H1 (cell line): Measurements from ENCODE around the gene KIAA0040.

Source experiments
- BRCA1 ChIP-seq: IDR thresholded peaks from 2 replicates; pipeline ENCODE4 v1.6.1; 2012; ENCODE audit warnings: low read depth, low read length, improper control_type of control experiment
- CBX5 ChIP-seq: fragments of 300-800, 300-1000 bp; sonication (generic); IDR thresholded peaks from 2 replicates; pipeline ENCODE4 v1.7.1; 2016; ENCODE audit warnings: antibody characterized with exemption, low read length, low read depth
- CEBPB ChIP-seq: IDR thresholded peaks from 2 replicates; pipeline ENCODE4 v1.6.1; 2012; ENCODE audit warnings: low read depth, low read length
- PHF8 ChIP-seq: fragments of 200-600 bp; sonication (generic); conservative IDR thresholded peaks from 2 replicates; pipeline ENCODE4 v1.7.1; 2012; ENCODE audit warnings: low read depth, mild to moderate bottlenecking, inconsistent platforms, low read length, moderate library complexity
- POLR2A ChIP-seq, 2 experiments: IDR thresholded peaks; 1 replicate in 1 of 2; 2 replicates in 1 of 2; pipeline ENCODE4 v1.6.1; 2011; ENCODE audit warnings: low read depth in 2 of 2, low read length in 2 of 2, mild to moderate bottlenecking in 2 of 2; ENCODE audit errors: control extremely low read depth in 1 of 2
- POLR2AphosphoS5 ChIP-seq: IDR thresholded peaks from 2 replicates; pipeline ENCODE4 v1.6.1; 2011; ENCODE audit warnings: low read depth, low read length
- RAD21 ChIP-seq, 2 experiments: IDR thresholded peaks in 1 of 2; conservative IDR thresholded peaks in 1 of 2; 2 replicates each; pipeline ENCODE4 v1.6.1; 2011; ENCODE audit warnings: low read depth in 2 of 2, low read length in 2 of 2, improper control_type of control experiment in 1 of 2, inconsistent platforms in 1 of 2, mild to moderate bottlenecking in 1 of 2, moderate library complexity in 1 of 2
- SP1 ChIP-seq: IDR thresholded peaks from 2 replicates; pipeline ENCODE4 v1.6.1; 2011; ENCODE audit warnings: low read depth, low read length
- SUZ12 ChIP-seq: fragments of 200-600 bp; sonication (generic); IDR thresholded peaks from 2 replicates; pipeline ENCODE4 v1.6.1; 2012; ENCODE audit warnings: mild to moderate bottlenecking, inconsistent platforms, low read length, moderate library complexity, mixed read lengths
- TEAD4 ChIP-seq: IDR thresholded peaks from 2 replicates; pipeline ENCODE4 v1.6.1; 2012; ENCODE audit warnings: low read depth, low read length, inconsistent platforms, mixed read lengths
- TF ChIP-seq, protein P1 (sequence below), 3 experiments: IDR thresholded peaks; 1 replicate in 2 of 3; 2 replicates in 1 of 3; pipeline versions ENCODE4 v1.5.1 to v1.6.1; 2011; ENCODE audit warnings: low read length in 3 of 3, mild to moderate bottlenecking in 3 of 3, inconsistent platforms in 2 of 3, low read depth in 1 of 3, moderate library complexity in 1 of 3; ENCODE audit not compliant: insufficient read depth in 1 of 3; ENCODE audit errors: control extremely low read depth in 1 of 3
- TF ChIP-seq, protein P2 (sequence below): IDR thresholded peaks from 2 replicates; pipeline ENCODE4 v1.6.1; 2012; ENCODE audit warnings: low read length, inconsistent platforms

DNA sequence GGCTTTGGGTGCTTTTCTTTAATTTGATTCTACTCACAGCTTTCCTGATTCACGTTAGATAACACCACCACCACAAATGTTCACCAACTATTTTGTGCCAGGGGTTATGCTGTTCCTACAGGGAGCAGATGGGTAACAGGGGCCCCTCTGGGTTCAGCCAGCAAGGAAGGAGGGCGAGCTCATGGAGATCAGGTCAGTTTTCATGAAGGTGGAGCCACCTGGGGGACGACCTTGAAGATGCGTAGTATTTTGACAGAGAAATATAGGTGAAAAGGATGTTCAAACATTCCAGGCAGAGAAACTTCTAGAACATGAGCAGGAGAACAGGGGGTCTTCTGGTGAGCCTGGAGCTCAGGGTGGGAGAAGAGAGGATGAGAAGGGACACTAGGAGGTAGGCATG lies 28.9 kb downstream of the KIAA0040 start:
- TF ChIP-seq, protein P1, sequence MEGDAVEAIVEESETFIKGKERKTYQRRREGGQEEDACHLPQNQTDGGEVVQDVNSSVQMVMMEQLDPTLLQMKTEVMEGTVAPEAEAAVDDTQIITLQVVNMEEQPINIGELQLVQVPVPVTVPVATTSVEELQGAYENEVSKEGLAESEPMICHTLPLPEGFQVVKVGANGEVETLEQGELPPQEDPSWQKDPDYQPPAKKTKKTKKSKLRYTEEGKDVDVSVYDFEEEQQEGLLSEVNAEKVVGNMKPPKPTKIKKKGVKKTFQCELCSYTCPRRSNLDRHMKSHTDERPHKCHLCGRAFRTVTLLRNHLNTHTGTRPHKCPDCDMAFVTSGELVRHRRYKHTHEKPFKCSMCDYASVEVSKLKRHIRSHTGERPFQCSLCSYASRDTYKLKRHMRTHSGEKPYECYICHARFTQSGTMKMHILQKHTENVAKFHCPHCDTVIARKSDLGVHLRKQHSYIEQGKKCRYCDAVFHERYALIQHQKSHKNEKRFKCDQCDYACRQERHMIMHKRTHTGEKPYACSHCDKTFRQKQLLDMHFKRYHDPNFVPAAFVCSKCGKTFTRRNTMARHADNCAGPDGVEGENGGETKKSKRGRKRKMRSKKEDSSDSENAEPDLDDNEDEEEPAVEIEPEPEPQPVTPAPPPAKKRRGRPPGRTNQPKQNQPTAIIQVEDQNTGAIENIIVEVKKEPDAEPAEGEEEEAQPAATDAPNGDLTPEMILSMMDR (IDR thresholded peaks at IDR 0.05; ENCODE audit: control extremely low read depth in 1 of 3, insufficient read depth in 1 of 3, low read depth in 1 of 3, low read length in 3 of 3) = peak in 2 of 3 experiments; percentile 27 to 45; a peak in 2 of 4 replicates
- no peak for TF ChIP-seq POLR2AphosphoS5
- TF ChIP-seq TEAD4 = no peak
- TF ChIP-seq CEBPB = no peak
- no peak for TF ChIP-seq PHF8
- TF ChIP-seq SP1 = no peak
- TF ChIP-seq RAD21 (IDR thresholded peaks at IDR 0.05 in 1 of 2, conservative IDR thresholded peaks at IDR 0.05 in 1 of 2; ENCODE audit: low read depth in 2 of 2, low read length in 2 of 2) = peak; percentile 22 to 38; a peak in 2 of 4 replicates
- TF ChIP-seq, protein P2, sequence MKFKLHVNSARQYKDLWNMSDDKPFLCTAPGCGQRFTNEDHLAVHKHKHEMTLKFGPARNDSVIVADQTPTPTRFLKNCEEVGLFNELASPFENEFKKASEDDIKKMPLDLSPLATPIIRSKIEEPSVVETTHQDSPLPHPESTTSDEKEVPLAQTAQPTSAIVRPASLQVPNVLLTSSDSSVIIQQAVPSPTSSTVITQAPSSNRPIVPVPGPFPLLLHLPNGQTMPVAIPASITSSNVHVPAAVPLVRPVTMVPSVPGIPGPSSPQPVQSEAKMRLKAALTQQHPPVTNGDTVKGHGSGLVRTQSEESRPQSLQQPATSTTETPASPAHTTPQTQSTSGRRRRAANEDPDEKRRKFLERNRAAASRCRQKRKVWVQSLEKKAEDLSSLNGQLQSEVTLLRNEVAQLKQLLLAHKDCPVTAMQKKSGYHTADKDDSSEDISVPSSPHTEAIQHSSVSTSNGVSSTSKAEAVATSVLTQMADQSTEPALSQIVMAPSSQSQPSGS = no peak
- no peak for TF ChIP-seq CBX5
- no peak for TF ChIP-seq POLR2A (IDR thresholded peaks at IDR 0.05; ENCODE audit: control extremely low read depth in 1 of 2, low read depth in 2 of 2, low read length in 2 of 2)
- no peak for TF ChIP-seq SUZ12
- no peak for TF ChIP-seq BRCA1
